Ovary (tissue), 3 donors: ENCODE measurements around the gene FAM83B.

Source experiments
- CTCF ChIP-seq, 3 donors: fragments of 450-650 bp in 2 of 3; fragments of 200-600 bp in 1 of 3; IDR thresholded peaks; one replicate each; pipeline versions ENCODE4 v1.5.1 to v1.8.0; 2016 to 2022; ENCODE audit warnings: antibody characterized with exemption in 3 of 3, mild to moderate bottlenecking in 1 of 3
- POLR2A ChIP-seq: fragments of 450-650 bp; IDR thresholded peaks from one replicate; pipeline ENCODE4 v1.6.1; 2017; ENCODE audit warnings: antibody characterized with exemption, mild to moderate bottlenecking, moderate library complexity
- donor health status: DM: no; HTN: no; CAD: no.

GRCh38 chr6:54970337-54970736 is 123.8 kb downstream of the FAM83B start:
- TF ChIP-seq CTCF (IDR thresholded peaks at IDR 0.05), result no peak
- no peak for TF ChIP-seq POLR2A
